ENCODE results near the gene APC.
"Not testable (repeated sequence)": the region's sequence is repeated elsewhere in the genome, so short reads cannot be mapped to it uniquely, and the experiment has no call there.

The APC gene

GRCh38 chr5:112703866-112704820 lies 33.5 kb upstream of the APC start:
- Histone ChIP-seq H3K36me3 (ENCODE audit: control insufficient read depth, low read depth, low read length) (no peaks in the 10 kb centered on the region), H3K27ac (ENCODE audit: low read length) (no peak overlapping the region), H3K27me3 (ENCODE audit: control insufficient read depth, insufficient read depth, low read length) (no peaks in the 10 kb centered on the region), H3K9me3 (ENCODE audit: control insufficient read depth, low read depth, low read length) (no peaks in the 10 kb centered on the region), H3K9ac (ENCODE audit: low read length) (no peak overlapping the region), H3K4me3 (ENCODE audit: low read length) (no peak overlapping the region), H3K4me1 (ENCODE audit: control insufficient read depth, low read depth, low read length) (peaks cover 8% of the 10 kb centered on the region)

GRCh38 chr5:112706446-112707016 lies 31.2 kb upstream of the APC start:
- Histone ChIP-seq H3K27ac (ENCODE audit: low read length) (no peak overlapping the region), H3K27me3 (ENCODE audit: control insufficient read depth, insufficient read depth, low read length) (no peaks in the 10 kb centered on the region), H3K4me1 (ENCODE audit: control insufficient read depth, low read depth, low read length) (peaks cover 10% of the 10 kb centered on the region), H3K9ac (ENCODE audit: low read length) (no peak overlapping the region), H3K36me3 (ENCODE audit: control insufficient read depth, low read depth, low read length) (no peaks in the 10 kb centered on the region), H3K9me3 (ENCODE audit: control insufficient read depth, low read depth, low read length) (no peaks in the 10 kb centered on the region), H3K4me3 (ENCODE audit: low read length) (no peak overlapping the region)

- Histone ChIP-seq H3K9ac (ENCODE audit: low read length) (peak overlapping the region; percentile 85), H3K9me3 (ENCODE audit: control insufficient read depth, low read depth, low read length) (no peaks in the 10 kb centered on the region), H3K27me3 (ENCODE audit: control insufficient read depth, insufficient read depth, low read length) (no peaks in the 10 kb centered on the region), H3K27ac (ENCODE audit: low read length) (peak overlapping the region; percentile 9), H3K36me3 (ENCODE audit: control insufficient read depth, low read depth, low read length) (no peaks in the 10 kb centered on the region), H3K4me3 (ENCODE audit: low read length) (peak overlapping the region; percentile 97), H3K4me1 (ENCODE audit: control insufficient read depth, low read depth, low read length) (peaks cover 10% of the 10 kb centered on the region)
Observed at GRCh38 chr5:112707187-112708102, 30.2 kb upstream of the APC start.

DNA sequence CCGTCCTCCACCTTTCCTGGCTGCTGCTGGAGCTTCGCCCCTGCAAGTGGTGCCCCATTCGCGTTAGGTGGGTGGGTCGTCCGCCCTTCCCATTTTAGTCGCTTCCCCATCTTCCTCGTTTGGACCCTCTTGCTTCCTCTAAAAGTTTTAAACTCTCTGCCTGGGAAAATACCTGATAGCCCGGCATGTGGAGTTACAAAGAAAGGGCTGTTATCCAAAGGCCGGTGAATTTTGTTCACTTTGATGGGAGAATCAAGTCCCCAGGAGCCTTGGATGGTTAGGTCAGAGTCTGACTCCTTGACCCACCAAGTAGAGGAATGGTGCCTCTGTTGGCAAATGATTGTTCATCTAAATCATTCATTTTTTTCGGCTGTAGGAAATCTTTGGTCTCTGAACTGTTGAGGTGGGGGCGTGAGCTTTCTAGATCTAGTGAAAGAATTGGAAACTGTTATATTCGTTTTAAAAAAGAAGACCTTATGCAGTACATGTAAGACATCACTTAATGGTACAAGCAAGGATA lies 29.5 kb upstream of the APC start:
- Histone ChIP-seq H3K27ac (ENCODE audit: low read length) (peak overlapping the region; percentile 9), H3K4me3 (ENCODE audit: low read length) (peak overlapping the region; percentile 97), H3K36me3 (ENCODE audit: control insufficient read depth, low read depth, low read length) (no peaks in the 10 kb centered on the region), H3K9ac (ENCODE audit: low read length) (peak overlapping the region; percentile 85), H3K4me1 (ENCODE audit: control insufficient read depth, low read depth, low read length) (peaks cover 10% of the 10 kb centered on the region), H3K9me3 (ENCODE audit: control insufficient read depth, low read depth, low read length) (no peaks in the 10 kb centered on the region), H3K27me3 (ENCODE audit: control insufficient read depth, insufficient read depth, low read length) (no peaks in the 10 kb centered on the region)

- Histone ChIP-seq H3K4me3 (ENCODE audit: low read length) (peak overlapping the region; percentile 97), H3K9ac (ENCODE audit: low read length) (no peak overlapping the region)
Observed at GRCh38 chr5:112709416-112709815, 28.3 kb upstream of the APC start.

GRCh38 chr5:112710896-112711295 lies 26.8 kb upstream of the APC start:
- Histone ChIP-seq H3K4me1 (ENCODE audit: control insufficient read depth, low read depth, low read length) (peaks cover 10% of the 10 kb centered on the region), H3K27me3 (ENCODE audit: control insufficient read depth, insufficient read depth, low read length) (no peaks in the 10 kb centered on the region), H3K9me3 (ENCODE audit: control insufficient read depth, low read depth, low read length) (no peaks in the 10 kb centered on the region), H3K9ac (ENCODE audit: low read length) (no peak overlapping the region), H3K27ac (ENCODE audit: low read length) (no peak overlapping the region), H3K4me3 (ENCODE audit: low read length) (no peak overlapping the region), H3K36me3 (ENCODE audit: control insufficient read depth, low read depth, low read length) (no peaks in the 10 kb centered on the region)

More at GRCh38 chr5:112709416-112709815, 28.3 kb upstream of the APC start:
- H3K27me3 ChIP-seq (ENCODE audit: control insufficient read depth, insufficient read depth, low read length) = no peaks in the 10 kb centered on the region
- H3K9me3 ChIP-seq (ENCODE audit: control insufficient read depth, low read depth, low read length) = no peaks in the 10 kb centered on the region
- H3K4me1 ChIP-seq (ENCODE audit: control insufficient read depth, low read depth, low read length) = peaks cover 10% of the 10 kb centered on the region
- H3K36me3 ChIP-seq (ENCODE audit: control insufficient read depth, low read depth, low read length) = no peaks in the 10 kb centered on the region
- H3K27ac ChIP-seq (ENCODE audit: low read length) = no peak overlapping the region

GRCh38 chr5:112711436-112711835 lies 26.2 kb upstream of the APC start:
- Histone ChIP-seq H3K27me3 (ENCODE audit: control insufficient read depth, insufficient read depth, low read length) (no peaks in the 10 kb centered on the region), H3K9ac (ENCODE audit: low read length) (no peak overlapping the region), H3K27ac (ENCODE audit: low read length) (no peak overlapping the region), H3K4me3 (ENCODE audit: low read length) (no peak overlapping the region), H3K9me3 (ENCODE audit: control insufficient read depth, low read depth, low read length) (no peaks in the 10 kb centered on the region), H3K4me1 (ENCODE audit: control insufficient read depth, low read depth, low read length) (peaks cover 10% of the 10 kb centered on the region), H3K36me3 (ENCODE audit: control insufficient read depth, low read depth, low read length) (no peaks in the 10 kb centered on the region)

DNA sequence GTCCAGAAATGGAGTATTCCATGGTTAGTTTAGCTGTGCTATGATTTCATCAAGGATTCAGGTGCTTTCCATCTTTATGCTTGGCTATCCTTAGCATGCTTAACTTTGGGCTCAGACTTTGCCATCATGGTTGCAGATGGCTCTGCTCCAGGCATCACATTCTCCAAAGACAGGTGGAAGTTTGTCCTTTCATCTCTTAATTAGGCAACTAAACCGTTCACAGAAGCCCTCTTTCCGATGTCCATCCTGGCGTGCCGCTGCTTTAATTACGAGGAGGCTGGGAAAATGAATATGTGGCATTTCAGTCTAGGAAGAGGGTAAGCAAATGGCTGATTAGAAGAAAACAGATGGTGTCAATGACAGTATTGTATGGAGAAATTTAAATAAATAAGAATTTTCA lies 24.5 kb upstream of the APC start:
- Histone ChIP-seq H3K36me3 (ENCODE audit: control insufficient read depth, low read depth, low read length) (no peaks in the 10 kb centered on the region), H3K4me3 (ENCODE audit: low read length) (no peak overlapping the region), H3K4me1 (ENCODE audit: control insufficient read depth, low read depth, low read length) (peaks cover 14% of the 10 kb centered on the region), H3K9ac (ENCODE audit: low read length) (no peak overlapping the region), H3K27ac (ENCODE audit: low read length) (no peak overlapping the region), H3K27me3 (ENCODE audit: control insufficient read depth, insufficient read depth, low read length) (no peaks in the 10 kb centered on the region), H3K9me3 (ENCODE audit: control insufficient read depth, low read depth, low read length) (no peaks in the 10 kb centered on the region)

DNA sequence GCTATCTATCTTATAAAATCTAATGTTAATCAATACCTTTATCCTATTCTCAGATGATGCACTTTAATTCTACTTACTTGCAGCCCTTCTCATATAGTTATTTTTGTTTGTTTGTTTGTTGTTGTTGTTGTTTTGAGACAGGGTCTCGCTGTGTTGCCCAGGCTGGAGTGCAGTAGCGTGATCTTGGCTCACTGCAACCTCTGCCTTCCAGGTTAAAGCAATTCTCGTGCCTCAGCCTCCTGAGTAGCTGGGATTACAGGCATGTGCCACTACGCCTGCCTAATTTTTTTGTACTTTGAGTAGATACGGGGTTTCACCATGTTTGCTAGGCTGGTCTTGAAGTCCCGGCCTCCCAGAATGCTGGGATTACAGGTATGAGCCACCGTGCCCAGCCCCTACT lies 20.8 kb upstream of the APC start:
- not testable (repeated sequence) for H3K27ac ChIP-seq (ENCODE audit: low read length); H3K9ac ChIP-seq (ENCODE audit: low read length); H3K27me3 ChIP-seq (ENCODE audit: control insufficient read depth, insufficient read depth, low read length); H3K36me3 ChIP-seq (ENCODE audit: control insufficient read depth, low read depth, low read length); H3K9me3 ChIP-seq (ENCODE audit: control insufficient read depth, low read depth, low read length); H3K4me3 ChIP-seq (ENCODE audit: low read length)
- H3K4me1 ChIP-seq (ENCODE audit: control insufficient read depth, low read depth, low read length) = peaks cover 11% of the 10 kb centered on the region

DNA sequence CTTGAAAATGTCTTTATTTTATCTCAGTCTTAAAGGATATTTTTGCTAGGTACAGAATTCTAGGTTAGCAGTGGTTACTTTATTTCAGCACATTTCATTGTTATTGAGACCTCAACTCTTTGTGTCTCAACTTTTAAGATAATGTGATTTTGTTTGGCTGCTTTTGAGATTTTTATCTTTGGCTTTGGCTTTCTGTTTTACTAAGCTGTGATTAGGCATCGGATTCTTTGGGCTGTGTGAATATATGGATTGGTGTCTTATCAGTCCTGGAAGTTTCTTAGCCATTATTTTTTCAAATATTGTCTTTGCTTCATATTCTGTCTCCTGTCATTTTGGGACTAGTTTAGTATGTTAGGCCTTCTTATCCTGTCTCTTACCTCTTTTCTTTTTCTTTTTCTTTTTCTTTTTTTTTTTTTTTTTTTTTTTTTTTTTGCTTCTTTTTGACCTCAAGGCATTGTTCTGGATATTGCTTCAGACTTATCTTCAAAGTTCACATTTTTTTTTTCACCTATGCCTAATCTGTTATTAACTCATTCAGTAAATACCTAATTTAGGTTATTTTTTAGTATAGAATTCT lies 20.1 kb upstream of the APC start:
- Histone ChIP-seq H3K27ac (ENCODE audit: low read length) (no peak overlapping the region), H3K27me3 (ENCODE audit: control insufficient read depth, insufficient read depth, low read length) (no peaks in the 10 kb centered on the region), H3K9me3 (ENCODE audit: control insufficient read depth, low read depth, low read length) (no peaks in the 10 kb centered on the region), H3K4me3 (ENCODE audit: low read length) (no peak overlapping the region), H3K4me1 (ENCODE audit: control insufficient read depth, low read depth, low read length) (peaks cover 11% of the 10 kb centered on the region), H3K36me3 (ENCODE audit: control insufficient read depth, low read depth, low read length) (no peaks in the 10 kb centered on the region), H3K9ac (ENCODE audit: low read length) (no peak overlapping the region)

DNA sequence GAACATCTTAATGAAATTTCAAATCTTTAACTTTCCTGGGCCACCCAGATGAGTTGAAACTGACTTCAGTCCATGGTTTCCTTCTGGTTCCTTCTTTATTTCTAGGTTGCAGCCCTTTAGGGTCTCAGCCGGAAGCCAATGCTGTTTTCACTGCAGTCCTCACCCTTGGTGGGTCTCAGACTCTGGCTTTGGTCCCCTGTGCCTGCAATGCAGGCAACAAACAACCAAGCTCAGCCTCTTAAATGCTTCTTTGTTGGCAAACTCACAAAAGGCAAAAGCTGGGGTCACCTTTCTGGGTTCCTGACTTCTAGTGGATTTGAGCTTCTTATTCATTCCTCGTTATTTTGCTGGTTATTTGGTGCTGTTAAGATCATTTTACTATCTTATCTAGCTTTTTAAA lies 19.3 kb upstream of the APC start:
- Histone ChIP-seq H3K4me3 (ENCODE audit: low read length) (no peak overlapping the region), H3K9me3 (ENCODE audit: control insufficient read depth, low read depth, low read length) (no peaks in the 10 kb centered on the region)

More for the DNA sequence above, 19.3 kb upstream of the APC start:
- Histone ChIP-seq H3K9ac (ENCODE audit: low read length) (no peak overlapping the region), H3K4me1 (ENCODE audit: control insufficient read depth, low read depth, low read length) (peaks cover 11% of the 10 kb centered on the region), H3K27me3 (ENCODE audit: control insufficient read depth, insufficient read depth, low read length) (no peaks in the 10 kb centered on the region), H3K27ac (ENCODE audit: low read length) (no peak overlapping the region), H3K36me3 (ENCODE audit: control insufficient read depth, low read depth, low read length) (no peaks in the 10 kb centered on the region)
